Hypothalamus (tissue), 51 donors: ENCODE results near the gene CCL7.

Experiments
- DNase-seq, 51 donors: peaks; one replicate each; lab custom pipeline; 2025; lab: John Stamatoyannopoulos, UW

The CCL7 gene

GRCh38 chr17:34283571-34283970 lies 13.6 kb downstream of the CCL7 start:
- no peak for DNase-seq

- DNase-seq, result no peak
These were observed 15.3 kb downstream of the CCL7 start, which contains the start of gene CCL11 for GRCh38 chr17:34285286-34285792. TSS of gene CCL11 (plus strand) at chr17:34285742. CDS start at chr17:34285809, 67 bp downstream.

- DNase-seq, result no peak
These were observed 17.9 kb downstream of the CCL7 start for GRCh38 chr17:34287875-34288274.

GRCh38 chr17:34290586-34290985 lies 20.6 kb downstream of the CCL7 start:
- DNase-seq, result no peak

GRCh38 chr17:34291721-34292348 lies 21.8 kb downstream of the CCL7 start:
- DNase-seq, result no peak

GRCh38 chr17:34299027-34299426 lies 29.0 kb downstream of the CCL7 start:
- no peak for DNase-seq

GRCh38 chr17:34299956-34300577 lies 30.0 kb downstream of the CCL7 start:
- DNase-seq, result no peak

GRCh38 chr17:34300652-34301370 lies 30.8 kb downstream of the CCL7 start:
- DNase-seq, result no peak

- no peak for DNase-seq
These were observed 32.0 kb downstream of the CCL7 start for GRCh38 chr17:34301986-34302385.

- no peak for DNase-seq
These were observed 32.6 kb downstream of the CCL7 start for GRCh38 chr17:34302636-34303035.

GRCh38 chr17:34303606-34304005 lies 33.6 kb downstream of the CCL7 start:
- no peak for DNase-seq

GRCh38 chr17:34305061-34305460 lies 35.0 kb downstream of the CCL7 start:
- no peak for DNase-seq

GRCh38 chr17:34305606-34306005 lies 35.6 kb downstream of the CCL7 start:
- DNase-seq, result no peak

- peak in 5 of 51 donors; percentile 0 to 12 (median 3) for DNase-seq
These were observed 36.4 kb downstream of the CCL7 start for GRCh38 chr17:34306466-34306865.

- no peak for DNase-seq
These were observed 37.1 kb downstream of the CCL7 start for GRCh38 chr17:34307110-34307509.

GRCh38 chr17:34308371-34308770 lies 38.4 kb downstream of the CCL7 start:
- DNase-seq, result no peak

- DNase-seq, result no peak
These were observed 41.3 kb downstream of the CCL7 start for GRCh38 chr17:34311291-34311690.

- DNase-seq, result no peak
These were observed 42.1 kb downstream of the CCL7 start for GRCh38 chr17:34312080-34312479.

GRCh38 chr17:34313164-34313563 lies 43.1 kb downstream of the CCL7 start:
- no peak for DNase-seq

GRCh38 chr17:34314279-34314678 lies 44.3 kb downstream of the CCL7 start:
- DNase-seq, result peak in 1 of 51 donors; percentile 9

GRCh38 chr17:34318474-34318873 lies 48.5 kb downstream of the CCL7 start:
- DNase-seq, result no peak

- no peak for DNase-seq
These were observed 49.0 kb downstream of the CCL7 start, which contains the start of gene CCL8 for GRCh38 chr17:34319039-34319483. TSS of gene CCL8 (plus strand) at chr17:34319435. CDS start at chr17:34319502, 67 bp downstream.
